Measurements from ENCODE around the gene TMEM131L.

DNA sequence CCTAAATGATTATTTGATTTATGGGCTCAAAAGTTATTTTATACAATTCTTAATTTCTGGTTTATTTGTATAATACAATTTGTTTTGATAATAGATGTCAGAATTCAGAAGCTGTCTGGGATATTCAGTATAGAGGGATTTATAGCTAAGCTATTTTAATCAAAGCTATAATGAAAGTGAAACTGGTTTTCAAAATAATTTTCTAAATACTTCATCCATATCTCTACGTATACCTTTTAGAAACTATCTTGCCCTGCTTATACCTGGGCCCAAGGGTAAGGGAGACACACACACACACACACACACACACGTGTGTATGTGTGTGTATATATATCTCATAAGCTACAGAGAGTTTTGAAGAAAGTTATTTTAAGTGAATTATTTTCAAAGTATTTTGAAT, 2.9 kb downstream of the TMEM131L start:
- TF ChIP-seq, protein P1, sequence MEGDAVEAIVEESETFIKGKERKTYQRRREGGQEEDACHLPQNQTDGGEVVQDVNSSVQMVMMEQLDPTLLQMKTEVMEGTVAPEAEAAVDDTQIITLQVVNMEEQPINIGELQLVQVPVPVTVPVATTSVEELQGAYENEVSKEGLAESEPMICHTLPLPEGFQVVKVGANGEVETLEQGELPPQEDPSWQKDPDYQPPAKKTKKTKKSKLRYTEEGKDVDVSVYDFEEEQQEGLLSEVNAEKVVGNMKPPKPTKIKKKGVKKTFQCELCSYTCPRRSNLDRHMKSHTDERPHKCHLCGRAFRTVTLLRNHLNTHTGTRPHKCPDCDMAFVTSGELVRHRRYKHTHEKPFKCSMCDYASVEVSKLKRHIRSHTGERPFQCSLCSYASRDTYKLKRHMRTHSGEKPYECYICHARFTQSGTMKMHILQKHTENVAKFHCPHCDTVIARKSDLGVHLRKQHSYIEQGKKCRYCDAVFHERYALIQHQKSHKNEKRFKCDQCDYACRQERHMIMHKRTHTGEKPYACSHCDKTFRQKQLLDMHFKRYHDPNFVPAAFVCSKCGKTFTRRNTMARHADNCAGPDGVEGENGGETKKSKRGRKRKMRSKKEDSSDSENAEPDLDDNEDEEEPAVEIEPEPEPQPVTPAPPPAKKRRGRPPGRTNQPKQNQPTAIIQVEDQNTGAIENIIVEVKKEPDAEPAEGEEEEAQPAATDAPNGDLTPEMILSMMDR (IDR thresholded peaks at IDR 0.05; ENCODE audit: low read depth, low read length), result no peak
- no peak for TF ChIP-seq EZH2phosphoT487 (IDR thresholded peaks at IDR 0.05; ENCODE audit: low read depth)
